ENCODE data around the gene NTRK3.

Gene NTRK3

GRCh38 chr15:87827131-87827530, 429.4 kb downstream of the NTRK3 start:
- no peak overlapping the region for H3K4me3 ChIP-seq (ENCODE audit: control insufficient read depth, low read depth, low read length)
- TF ChIP-seq CTCF (conservative IDR thresholded peaks at IDR 0.05; ENCODE audit: control insufficient read depth, insufficient read depth, low read depth, low read length) = no peak
- peak; percentile 20 for DNase-seq (ENCODE audit: low read depth)

GRCh38 chr15:87826119-87826747, 430.3 kb downstream of the NTRK3 start:
- TF ChIP-seq CTCF (conservative IDR thresholded peaks at IDR 0.05; ENCODE audit: control insufficient read depth, insufficient read depth, low read depth, low read length) = no peak
- no peak overlapping the region for H3K4me3 ChIP-seq (ENCODE audit: control insufficient read depth, low read depth, low read length)
- no peak for DNase-seq (ENCODE audit: low read depth)

GRCh38 chr15:87818756-87819155, 437.8 kb downstream of the NTRK3 start:
- no peak overlapping the region for H3K4me3 ChIP-seq (ENCODE audit: control insufficient read depth, low read depth, low read length)
- no peak for TF ChIP-seq CTCF (conservative IDR thresholded peaks at IDR 0.05; ENCODE audit: control insufficient read depth, insufficient read depth, low read depth, low read length)
- no peak for DNase-seq (ENCODE audit: low read depth)

GRCh38 chr15:87817553-87817952, 439.0 kb downstream of the NTRK3 start:
- TF ChIP-seq CTCF (conservative IDR thresholded peaks at IDR 0.05; ENCODE audit: control insufficient read depth, insufficient read depth, low read depth, low read length) = no peak
- H3K4me3 ChIP-seq (ENCODE audit: control insufficient read depth, low read depth, low read length) = no peak overlapping the region
- DNase-seq (ENCODE audit: low read depth) = no peak

GRCh38 chr15:87816811-87817210, 439.7 kb downstream of the NTRK3 start:
- DNase-seq (ENCODE audit: low read depth) = peak; percentile 89
- H3K4me3 ChIP-seq (ENCODE audit: control insufficient read depth, low read depth, low read length) = no peak overlapping the region
- TF ChIP-seq CTCF (conservative IDR thresholded peaks at IDR 0.05; ENCODE audit: control insufficient read depth, insufficient read depth, low read depth, low read length) = no peak

GRCh38 chr15:87816016-87816415, 440.5 kb downstream of the NTRK3 start:
- TF ChIP-seq CTCF (conservative IDR thresholded peaks at IDR 0.05; ENCODE audit: control insufficient read depth, insufficient read depth, low read depth, low read length) = no peak
- H3K4me3 ChIP-seq (ENCODE audit: control insufficient read depth, low read depth, low read length) = no peak overlapping the region
- no peak for DNase-seq (ENCODE audit: low read depth)

Measured in fibroblast of mammary gland (primary cell).